Left cardiac atrium (tissue), 4 donors: ENCODE data around the gene SNRPD2. TPM values are rescaled to one million over a fixed set of nuclear protein-coding genes. Genes with fewer than 3 reads are reported as not detected.

ENCODE experiments used
- ATAC-seq, 2 donors: fragments of 200-7000 bp; cut with Tn5 transposase; one replicate each; pipeline ENCODE4 v1.9.1; 2020; ENCODE audit warnings: mild to moderate bottlenecking in 2 of 2, moderate library complexity in 2 of 2
- DNase-seq: peaks from one replicate; pipeline ENCODE4 v3.0.0-alpha.2; 2020
- intact Hi-C, 2 donors: fragments of 100-400 bp; cut with DNase I; formaldehyde crosslinking; loops; one replicate each; pipeline versions ENCODE4 v1.14.1 to v1.15.1; 2022 to 2023
- microRNA-seq, 2 donors: library from miRNA; unstranded; fragments of <30 nt; microRNA quantifications; one replicate each; pipeline ENCODE4 v1.2.0, GENCODE V29; 2020
- total RNA-seq, 2 donors: library from RNA; stranded (reverse); fragmentation: NEBNext Ultra II Directional; extraction: Animal tissue kit (Norgen Biotek cat#: 25700); gene quantifications; one replicate each; pipeline ENCODE4 v1.2.1, GENCODE V29; 2021
- donor health status: DM: no; HTN: yes; CAD: no.
- donor health status: DM: no; HTN: yes; CAD: no; lungs with severe emphysema.
- donor health status: DM: yes; HTN: yes; CAD: no.
- donor health status: Dilated cardiomyopathy.

SNRPD2 gene
- total RNA-seq, 2 donors from 2014 or later, result 251 to 270 TPM

- peak; percentile 60 for DNase-seq
- intact Hi-C loops, result no loop called here
- peak; percentile 39 to 58 for ATAC-seq
Measured at GRCh38 chr19:45638930-45639729, 52.6 kb downstream of the SNRPD2 start, which contains the start of gene EML2. TSS of gene EML2 (minus strand) at chr19:45639397. CDS start at chr19:45639376, 21 bp downstream.

- intact Hi-C loops, result no loop called here
- DNase-seq, result no peak
Measured at GRCh38 chr19:45637890-45638667, 53.7 kb downstream of the SNRPD2 start.

More at GRCh38 chr19:45637890-45638667, 53.7 kb downstream of the SNRPD2 start:
- no peak for ATAC-seq

Small RNA genes within 50 kb of the gene (microRNA-seq; reads per million reads assigned to microRNA genes)
- gene MIR330 (57.2 to 97.5 reads per million in 2 donors), gene MIR642A (0 reads per million in 2 donors), gene MIR642B (0 reads per million in 2 donors)

Other genes starting within 250 kb of the SNRPD2 start
- 1 to 10 TPM; 1.5 to 5.5 TPM for gene FOSB, start 224.0 kb downstream of the SNRPD2 start, total RNA-seq
- 10 to 100 TPM; 13.0 to 16.3 TPM for gene RTN2, start 194.9 kb downstream of the SNRPD2 start, total RNA-seq
- gene PPM1N, start 193.5 kb downstream of the SNRPD2 start, total RNA-seq, result 1 to 10 TPM in 1 of 2 donors, under 1 TPM in 1; 0.47 to 1.0 TPM
- gene VASP, start 184.5 kb downstream of the SNRPD2 start, total RNA-seq, result 10 to 100 TPM; 48.4 to 91.7 TPM
- gene OPA3, start 107.2 kb downstream of the SNRPD2 start, total RNA-seq, result 10 to 100 TPM; 19.1 to 27.1 TPM
- 10 to 100 TPM in 1 of 2 donors, 1 to 10 TPM in 1; 5.2 to 17.7 TPM for gene GPR4, start 89.7 kb downstream of the SNRPD2 start, total RNA-seq
- 10 to 100 TPM; 30.1 to 34.8 TPM for gene EML2, start 52.6 kb downstream of the SNRPD2 start, total RNA-seq
- gene GIPR, start 23.7 kb downstream of the SNRPD2 start, total RNA-seq, result 10 to 100 TPM in 1 of 2 donors, 1 to 10 TPM in 1; 7.2 to 11.0 TPM
- gene QPCTL, start 713 bp upstream of the SNRPD2 start, total RNA-seq, result 1 to 10 TPM; 2.9 to 3.2 TPM
- 10 to 100 TPM in 1 of 2 donors, 1 to 10 TPM in 1; 9.6 to 10.8 TPM for gene FBXO46, start 38.9 kb upstream of the SNRPD2 start, total RNA-seq
- under 1 TPM; 0.21 to 0.24 TPM for gene MEIOSIN, start 41.5 kb upstream of the SNRPD2 start, total RNA-seq
- 10 to 100 TPM; 15.6 to 21.1 TPM for gene SIX5, start 77.3 kb upstream of the SNRPD2 start, total RNA-seq
- gene DMPK, start 90.5 kb upstream of the SNRPD2 start, total RNA-seq, result 100 to 1,000 TPM; 200 to 241 TPM
- gene DMWD, start 100.9 kb upstream of the SNRPD2 start, total RNA-seq, result 10 to 100 TPM; 55.3 to 57.7 TPM
- not detected for gene RSPH6A, start 123.4 kb upstream of the SNRPD2 start, total RNA-seq
- gene SYMPK, start 171.2 kb upstream of the SNRPD2 start, total RNA-seq, result 10 to 100 TPM; 29.0 to 29.6 TPM
- gene FOXA3, start 172.4 kb upstream of the SNRPD2 start, total RNA-seq, result not detected
- gene IRF2BP1, start 194.2 kb upstream of the SNRPD2 start, total RNA-seq, result 10 to 100 TPM; 18.3 to 21.3 TPM
- gene MYPOP, start 210.7 kb upstream of the SNRPD2 start, total RNA-seq, result 10 to 100 TPM in 1 of 2 donors, 1 to 10 TPM in 1; 9.3 to 12.8 TPM
- not detected for gene NANOS2, start 222.8 kb upstream of the SNRPD2 start, total RNA-seq